Measurements from ENCODE around the gene FCMR. TPM values are rescaled to one million over a fixed set of nuclear protein-coding genes. Genes with fewer than 3 reads are reported as not detected.

Gene FCMR
- total and polyA plus RNA-seq, 2 donors (not counting 1 experiment from before 2014, with no cell fraction given) = 711 to 931 TPM

- TF ChIP-seq CTCF (IDR thresholded peaks at IDR 0.05) = peak; percentile 97
- no peak for TF ChIP-seq EZH2 (IDR thresholded peaks at IDR 0.05; ENCODE audit: borderline replicate concordance, insufficient read depth, low read depth, low read length, poor library complexity, severe bottlenecking)
- H3K79me2 ChIP-seq (ENCODE audit: control insufficient read depth, insufficient read depth, low read length) = no peaks in the 10 kb centered on the region
- intact Hi-C loops (cut with micrococcal nuclease) = loop anchor here (1.0 kb wide), 3 partner anchors 47 to 117 kb away; no protein-coding TSS in a partner anchor
- H3K4me2 ChIP-seq (replicated peaks; ENCODE audit: low read depth, low read length, poor library complexity, severe bottlenecking) = no peak within 1 kb of the TSS
- Mint-ChIP-seq H3K27ac (peak within 1 kb of the TSS; percentile 43), H3K4me3 (no peak within 1 kb of the TSS), H3K4me1 (peaks cover 7% of the 10 kb centered on the region), H3K9me3 (ENCODE audit: insufficient read depth) (no peaks in the 10 kb centered on the region), H3K27me3 (peaks cover 16% of the 10 kb centered on the region)
- no peaks in the 10 kb centered on the region for H3K36me3 ChIP-seq (replicated peaks in 1 of 2; ENCODE audit: control extremely low read depth in 1 of 2, control insufficient read depth in 1 of 2, extremely low read depth in 1 of 2, insufficient read depth in 2 of 2, low read length in 1 of 2)
- ChIA-PET CTCF (interaction anchor here (0.7 to 4.8 kb wide), 16 partner anchors 12 to 140 kb away, joined by 3 to 42 read pairs (median 5); no protein-coding TSS in a partner anchor), POLR2A (no interaction called here)
- H3K27ac ChIP-seq (ENCODE audit: low read length in 2 of 2) = no peak within 1 kb of the TSS
- H3K9me3 ChIP-seq (ENCODE audit: control extremely low read depth in 1 of 3, control insufficient read depth in 2 of 3, insufficient read depth in 1 of 3, low read length in 2 of 3) = no peaks in the 10 kb centered on the region
- H3K4me1 ChIP-seq (ENCODE audit: control insufficient read depth in 2 of 2, insufficient read depth in 2 of 2, low read length in 2 of 2) = no peaks in the 10 kb centered on the region
- H3K9ac ChIP-seq (ENCODE audit: low read length) = no peak within 1 kb of the TSS
- 49% methylated on average over 17 of the region's 19 CpGs for WGBS (ENCODE audit: insufficient coverage)
- no peak within 1 kb of the TSS for H2AFZ ChIP-seq (ENCODE audit: insufficient read depth, low read depth, low read length, poor library complexity, severe bottlenecking)
- DNase-seq = peak; percentile 82
- no peaks in the 10 kb centered on the region for H4K20me1 ChIP-seq (ENCODE audit: control insufficient read depth, insufficient read depth, low read length, poor library complexity, severe bottlenecking)
- no peak within 1 kb of the TSS for H3K4me3 ChIP-seq (ENCODE audit: control extremely low read depth in 1 of 5, extremely low read depth in 1 of 5, insufficient read depth in 1 of 5, low read depth in 2 of 5, low read length in 4 of 5)
- peak; percentile 80 for ATAC-seq (ENCODE audit: low read depth)
- peaks cover 0 to 4% (median 0%) of the 10 kb centered on the region in 4 experiments for H3K27me3 ChIP-seq (replicated peaks in 1 of 4; ENCODE audit: control extremely low read depth in 1 of 4, control insufficient read depth in 3 of 4, insufficient read depth in 4 of 4, low read length in 3 of 4)
These were observed 56.6 kb downstream of the FCMR start, which contains the start of gene IL20 for GRCh38 chr1:206864939-206865671. IL20 (plus strand) TSS chr1:206865623; CDS start chr1:206865853, 230 bp downstream.

- Histone ChIP-seq H3K27me3 (replicated peaks in 1 of 4; ENCODE audit: control extremely low read depth in 1 of 4, control insufficient read depth in 3 of 4, insufficient read depth in 4 of 4, low read length in 3 of 4) (peaks cover 0 to 4% (median 0%) of the 10 kb centered on the region in 4 experiments), H3K4me1 (ENCODE audit: control insufficient read depth in 2 of 2, insufficient read depth in 2 of 2, low read length in 2 of 2) (no peaks in the 10 kb centered on the region), H4K20me1 (ENCODE audit: control insufficient read depth, insufficient read depth, low read length, poor library complexity, severe bottlenecking) (no peaks in the 10 kb centered on the region), H3K4me3 (ENCODE audit: control extremely low read depth in 1 of 5, extremely low read depth in 1 of 5, insufficient read depth in 1 of 5, low read depth in 2 of 5, low read length in 4 of 5) (no peak overlapping the region), H2AFZ (ENCODE audit: insufficient read depth, low read depth, low read length, poor library complexity, severe bottlenecking) (no peak overlapping the region), H3K79me2 (ENCODE audit: control insufficient read depth, insufficient read depth, low read length) (no peaks in the 10 kb centered on the region), H3K9me3 (ENCODE audit: control extremely low read depth in 1 of 3, control insufficient read depth in 2 of 3, insufficient read depth in 1 of 3, low read length in 2 of 3) (no peaks in the 10 kb centered on the region), H3K27ac (ENCODE audit: low read length in 2 of 2) (no peak overlapping the region), H3K9ac (ENCODE audit: low read length) (no peak overlapping the region), H3K4me2 (replicated peaks; ENCODE audit: low read depth, low read length, poor library complexity, severe bottlenecking) (no peak overlapping the region), H3K36me3 (replicated peaks in 1 of 2; ENCODE audit: control extremely low read depth in 1 of 2, control insufficient read depth in 1 of 2, extremely low read depth in 1 of 2, insufficient read depth in 2 of 2, low read length in 1 of 2) (no peaks in the 10 kb centered on the region)
- intact Hi-C loops (cut with micrococcal nuclease) = no loop called here
- no peaks in the 10 kb centered on the region for H3K9me3 Mint-ChIP-seq (ENCODE audit: insufficient read depth)
- TF ChIP-seq CTCF (IDR thresholded peaks at IDR 0.05) = no peak
- TF ChIP-seq EZH2 (IDR thresholded peaks at IDR 0.05; ENCODE audit: borderline replicate concordance, insufficient read depth, low read depth, low read length, poor library complexity, severe bottlenecking) = no peak
- H3K27ac Mint-ChIP-seq = no peak overlapping the region
- ATAC-seq (ENCODE audit: low read depth) = no peak
- POLR2A ChIA-PET = interaction anchor here (0.6 kb wide), 1 partner anchor 61 kb away, joined by 3 read pairs; no protein-coding TSS in a partner anchor
- H3K4me1 Mint-ChIP-seq = peaks cover 7% of the 10 kb centered on the region
- DNase-seq = no peak
- no peak overlapping the region for H3K4me3 Mint-ChIP-seq
- WGBS (ENCODE audit: insufficient coverage) = 78% methylated on average over 1 of the region's 1 CpG
- H3K27me3 Mint-ChIP-seq = peaks cover 22% of the 10 kb centered on the region
- CTCF ChIA-PET = interaction anchor here (0.7 to 4.8 kb wide), 9 partner anchors 42 to 228 kb away, joined by 3 to 42 read pairs (median 3); partner anchors contain the start of gene DYRK3
These were observed 58.5 kb downstream of the FCMR start for GRCh38 chr1:206863266-206863665.

Measured in B cell (primary cell).